Measurements from ENCODE around the gene RFX4.

The RFX4 gene

GRCh38 chr12:106632797-106633450 is 50.1 kb downstream of the RFX4 start:
- H3K4me3 ChIP-seq (ENCODE audit: low read depth, low read length): no peak overlapping the region
- no peak for TF ChIP-seq CTCF (IDR thresholded peaks at IDR 0.05; ENCODE audit: insufficient read depth, low read depth, low read length, missing control alignments)
- DNase-seq (ENCODE audit: low read depth): no peak

- no peak overlapping the region for H3K4me3 ChIP-seq (ENCODE audit: low read depth, low read length)
- TF ChIP-seq CTCF (IDR thresholded peaks at IDR 0.05; ENCODE audit: insufficient read depth, low read depth, low read length, missing control alignments): no peak
- DNase-seq (ENCODE audit: low read depth): no peak
Observed at GRCh38 chr12:106633451-106633823, 50.6 kb downstream of the RFX4 start.

- H3K4me3 ChIP-seq (ENCODE audit: low read depth, low read length): no peak overlapping the region
- DNase-seq (ENCODE audit: low read depth): no peak
- TF ChIP-seq CTCF (IDR thresholded peaks at IDR 0.05; ENCODE audit: insufficient read depth, low read depth, low read length, missing control alignments): no peak
Observed at GRCh38 chr12:106634206-106634605, 51.4 kb downstream of the RFX4 start.

GRCh38 chr12:106643000-106643399 is 60.2 kb downstream of the RFX4 start:
- no peak for TF ChIP-seq CTCF (IDR thresholded peaks at IDR 0.05; ENCODE audit: insufficient read depth, low read depth, low read length, missing control alignments)
- DNase-seq (ENCODE audit: low read depth): no peak

GRCh38 chr12:106644335-106645073 is 61.7 kb downstream of the RFX4 start:
- no peak for DNase-seq (ENCODE audit: low read depth)
- no peak for TF ChIP-seq CTCF (IDR thresholded peaks at IDR 0.05; ENCODE audit: insufficient read depth, low read depth, low read length, missing control alignments)
- no peak overlapping the region for H3K4me3 ChIP-seq (ENCODE audit: low read depth, low read length)

More at GRCh38 chr12:106643000-106643399, 60.2 kb downstream of the RFX4 start:
- H3K4me3 ChIP-seq (ENCODE audit: low read depth, low read length): no peak overlapping the region

GRCh38 chr12:106645074-106645421 is 62.2 kb downstream of the RFX4 start:
- no peak overlapping the region for H3K4me3 ChIP-seq (ENCODE audit: low read depth, low read length)
- DNase-seq (ENCODE audit: low read depth): no peak
- TF ChIP-seq CTCF (IDR thresholded peaks at IDR 0.05; ENCODE audit: insufficient read depth, low read depth, low read length, missing control alignments): no peak
